ENCODE results near the gene ZNF598.
"Not testable (repeated sequence)": the region's sequence is repeated elsewhere in the genome, so short reads cannot be mapped to it uniquely, and the experiment has no call there.

ZNF598 gene

GRCh38 chr16:2027024-2028010 is 17.7 kb upstream of the ZNF598 start:
- DNase-seq, result peak; percentile 23

GRCh38 chr16:2026461-2027023 is 16.9 kb upstream of the ZNF598 start, which contains the start of gene NHERF2:
Gene NHERF2 (plus strand): TSS chr16:2026902. CDS start chr16:2027006, 104 bp downstream.
- peak; percentile 32 for DNase-seq

- DNase-seq, result no peak
Observed at GRCh38 chr16:2025878-2026460, 16.3 kb upstream of the ZNF598 start.

GRCh38 chr16:2025251-2025650 is 15.6 kb upstream of the ZNF598 start:
- no peak for DNase-seq

- DNase-seq, result no peak
Observed at GRCh38 chr16:2024032-2024420, 14.4 kb upstream of the ZNF598 start.

- DNase-seq, result peak; percentile 95
Observed at GRCh38 chr16:2023092-2024031, 13.7 kb upstream of the ZNF598 start.

- DNase-seq, result no peak
Observed at GRCh38 chr16:2022723-2023091, 13.1 kb upstream of the ZNF598 start.

- DNase-seq, result no peak
Observed at GRCh38 chr16:2019921-2020831, 10.6 kb upstream of the ZNF598 start.

- no peak for DNase-seq
Observed at GRCh38 chr16:2019518-2019920, 9.9 kb upstream of the ZNF598 start, which contains the start of gene NPW. Gene NPW (plus strand): TSS chr16:2019785.

- peak; percentile 18 for DNase-seq
Observed at GRCh38 chr16:2016407-2016922, 6.8 kb upstream of the ZNF598 start.

GRCh38 chr16:2015947-2016208 is 6.3 kb upstream of the ZNF598 start:
- DNase-seq, result no peak

GRCh38 chr16:2015117-2015946 is 5.7 kb upstream of the ZNF598 start:
- DNase-seq, result no peak

- no peak for DNase-seq
Observed at GRCh38 chr16:2013527-2013926, 3.9 kb upstream of the ZNF598 start.

- not testable (repeated sequence) for DNase-seq
Observed at GRCh38 chr16:2011726-2012125, 2.1 kb upstream of the ZNF598 start.

- no peak for DNase-seq
Observed at GRCh38 chr16:2009164-2009711, 383 bp downstream of the ZNF598 start.

GRCh38 chr16:2008631-2009163 is 924 bp downstream of the ZNF598 start:
- no peak for DNase-seq

- peak; percentile 32 for DNase-seq
Observed at GRCh38 chr16:2008009-2008526, 1.6 kb downstream of the ZNF598 start.

- no peak for DNase-seq
Observed at GRCh38 chr16:2007081-2007836, 2.4 kb downstream of the ZNF598 start.

GRCh38 chr16:2006317-2006716 is 3.3 kb downstream of the ZNF598 start:
- DNase-seq, result no peak

Data from CD4-positive, alpha-beta T cell treated with Interleukin-17A for 1 hour (primary cell).